Activated gamma-delta T cell treated with Interleukin-2 at 50 U/mL for 16 hours (primary cell): Measurements from ENCODE around the gene EYS.
"Not testable (repeated sequence)": the region's sequence is repeated elsewhere in the genome, so short reads cannot be mapped to it uniquely, and the experiment has no call there.

ENCODE experiments used
- DNase-seq: peaks from one replicate; pipeline ENCODE4 v3.0.0-alpha.2; 2020

Gene EYS

GRCh38 chr6:64084185-64084663 lies 1622.8 kb downstream of the EYS start:
- no peak for DNase-seq

- no peak for DNase-seq
Observed at GRCh38 chr6:64083261-64083660, 1623.8 kb downstream of the EYS start.

GRCh38 chr6:64081453-64081852 lies 1625.6 kb downstream of the EYS start:
- no peak for DNase-seq

- no peak for DNase-seq
Observed at GRCh38 chr6:64074981-64075380, 1632.0 kb downstream of the EYS start.

GRCh38 chr6:64072686-64073085 lies 1634.3 kb downstream of the EYS start:
- DNase-seq, result no peak

GRCh38 chr6:64064919-64065318 lies 1642.1 kb downstream of the EYS start:
- no peak for DNase-seq

GRCh38 chr6:64062960-64063683 lies 1643.9 kb downstream of the EYS start:
- no peak for DNase-seq

GRCh38 chr6:64054861-64055260 lies 1652.2 kb downstream of the EYS start:
- DNase-seq, result no peak

GRCh38 chr6:64050590-64050989 lies 1656.4 kb downstream of the EYS start:
- DNase-seq, result no peak

- no peak for DNase-seq
Observed at GRCh38 chr6:64049736-64050135, 1657.3 kb downstream of the EYS start.

- DNase-seq, result no peak
Observed at GRCh38 chr6:64046746-64047208, 1660.2 kb downstream of the EYS start.

GRCh38 chr6:64041373-64041772 lies 1665.7 kb downstream of the EYS start:
- DNase-seq, result no peak

GRCh38 chr6:64040113-64040512 lies 1666.9 kb downstream of the EYS start:
- no peak for DNase-seq

GRCh38 chr6:64037427-64037826 lies 1669.6 kb downstream of the EYS start:
- no peak for DNase-seq

- DNase-seq, result no peak
Observed at GRCh38 chr6:64034910-64035655, 1671.9 kb downstream of the EYS start.

GRCh38 chr6:64034291-64034690 lies 1672.7 kb downstream of the EYS start:
- no peak for DNase-seq

- DNase-seq, result not testable (repeated sequence)
Observed at GRCh38 chr6:64030950-64031618, 1675.9 kb downstream of the EYS start.

GRCh38 chr6:64023693-64024092 lies 1683.3 kb downstream of the EYS start:
- no peak for DNase-seq

GRCh38 chr6:64014595-64014994 lies 1692.4 kb downstream of the EYS start:
- no peak for DNase-seq

- DNase-seq, result no peak
Observed at GRCh38 chr6:64013011-64013410, 1694.0 kb downstream of the EYS start.

GRCh38 chr6:64012351-64013001 lies 1694.5 kb downstream of the EYS start:
- DNase-seq, result no peak

- DNase-seq, result no peak
Observed at GRCh38 chr6:64010666-64011065, 1696.4 kb downstream of the EYS start.

- DNase-seq, result no peak
Observed at GRCh38 chr6:64010010-64010409, 1697.0 kb downstream of the EYS start.
